NCI-H1436 treated with DMSO at 0.1 percent for 48 hours (cell line): ENCODE measurements around the gene MEIS2.

Experiments used
- DNase-seq: peaks from one replicate; lab custom pipeline; 2025; lab: John Stamatoyannopoulos, UW

The MEIS2 gene

DNA sequence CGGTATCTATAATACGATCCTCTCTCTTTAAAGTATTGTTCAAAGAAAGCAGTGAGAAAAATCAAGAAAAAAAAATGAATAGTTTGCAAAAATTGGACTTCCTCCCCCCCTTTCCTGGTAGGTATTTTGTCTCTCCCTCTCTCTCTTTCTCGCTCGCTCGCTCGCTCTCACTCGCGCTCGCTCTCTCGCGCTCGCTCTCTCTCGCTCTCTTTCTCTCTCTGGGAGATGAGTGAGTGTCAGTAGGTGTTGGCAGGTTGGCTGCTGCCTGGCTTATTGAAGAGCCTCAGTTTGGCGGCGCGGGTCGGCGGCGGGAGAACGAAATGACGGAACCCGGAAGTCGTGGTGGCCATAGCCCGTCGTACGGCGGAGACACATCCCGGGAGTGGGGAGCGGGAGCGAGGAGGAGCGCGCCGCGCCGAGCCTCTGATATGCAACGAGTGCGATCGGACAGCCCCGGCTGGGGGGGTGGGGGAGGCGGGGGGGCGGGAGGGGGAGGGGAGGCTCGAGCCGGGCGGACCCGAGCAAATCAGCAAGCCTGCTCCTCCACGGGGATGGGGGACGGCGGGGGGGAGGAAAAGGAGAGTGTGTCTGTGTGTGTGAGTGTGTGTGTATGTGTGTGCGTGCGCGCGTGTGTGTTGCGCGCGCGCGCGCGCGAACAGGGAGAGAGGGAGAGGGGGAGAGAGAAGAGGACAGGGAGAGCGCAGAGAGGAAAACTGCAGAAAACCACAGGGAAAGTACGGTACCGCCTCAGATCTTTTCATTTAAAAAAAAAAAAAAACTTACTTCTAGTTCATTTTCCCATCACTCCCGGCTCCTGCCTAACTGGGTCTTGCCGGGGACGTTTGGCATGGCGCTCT is at the start of gene MEIS2:
Gene MEIS2 (minus strand): TSS at position 441 of the 857 bp plus-strand sequence. CDS start 1,083 bp downstream, outside the sequence.
- peak; percentile 67 for DNase-seq

DNA sequence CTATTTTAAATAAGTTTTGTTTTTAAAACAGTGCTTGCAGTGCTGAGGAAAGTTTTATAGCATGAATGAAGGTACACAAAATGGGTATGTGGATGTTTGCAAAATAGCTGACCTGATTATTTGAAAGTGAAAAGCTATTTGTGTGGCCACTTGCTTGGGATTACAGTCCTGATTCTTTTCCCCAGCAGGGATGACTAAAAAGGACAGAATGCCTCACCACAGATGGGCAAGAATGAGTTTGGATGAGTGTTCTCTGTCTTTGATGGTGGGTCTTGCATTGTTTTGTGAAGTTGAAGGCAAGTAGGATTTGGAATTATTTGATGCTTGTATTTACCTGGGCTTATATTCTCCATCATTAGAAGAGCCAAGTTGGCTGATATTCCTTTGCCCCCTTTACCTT is 48.8 kb upstream of the MEIS2 start:
- DNase-seq: no peak

GRCh38 chr15:37148714-37149113 is 48.4 kb upstream of the MEIS2 start:
- no peak for DNase-seq

DNA sequence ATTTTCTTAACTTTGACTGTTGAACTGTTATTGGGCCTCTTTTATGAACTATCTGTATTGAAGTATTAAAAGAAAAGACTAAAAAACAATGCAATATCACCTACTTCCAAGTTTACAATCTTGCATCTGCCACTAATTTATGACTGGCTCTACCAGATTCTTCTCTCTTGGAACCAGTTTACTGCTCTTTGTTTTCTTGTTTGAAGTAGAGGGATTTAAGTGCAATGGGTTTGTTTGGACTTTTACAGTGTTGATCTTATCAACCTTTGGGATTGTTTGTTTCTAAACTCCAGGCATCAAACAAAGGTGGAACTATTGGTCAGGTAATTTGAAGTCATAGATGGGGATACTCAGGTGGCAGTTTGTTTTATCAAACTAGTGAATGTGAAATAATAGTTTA is 43.0 kb upstream of the MEIS2 start:
- no peak for DNase-seq

DNA sequence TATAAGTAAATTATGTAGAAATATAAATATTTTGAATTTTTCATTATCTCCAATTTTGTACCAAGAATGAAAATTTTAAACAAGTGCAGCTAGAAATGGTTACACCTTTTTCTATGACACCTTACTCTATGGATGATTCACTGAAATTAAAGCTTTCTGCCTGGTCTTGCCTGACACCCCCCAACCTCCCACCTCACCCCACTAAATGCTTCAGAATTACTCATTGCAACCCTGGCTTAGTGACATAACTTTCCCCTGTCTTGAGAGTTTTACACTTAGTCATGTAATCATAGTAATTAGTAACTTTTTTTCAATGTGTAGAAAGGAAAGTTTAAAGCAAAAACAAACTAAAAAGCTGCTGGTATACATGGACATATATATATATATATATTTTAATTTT is 42.0 kb upstream of the MEIS2 start:
- no peak for DNase-seq

DNA sequence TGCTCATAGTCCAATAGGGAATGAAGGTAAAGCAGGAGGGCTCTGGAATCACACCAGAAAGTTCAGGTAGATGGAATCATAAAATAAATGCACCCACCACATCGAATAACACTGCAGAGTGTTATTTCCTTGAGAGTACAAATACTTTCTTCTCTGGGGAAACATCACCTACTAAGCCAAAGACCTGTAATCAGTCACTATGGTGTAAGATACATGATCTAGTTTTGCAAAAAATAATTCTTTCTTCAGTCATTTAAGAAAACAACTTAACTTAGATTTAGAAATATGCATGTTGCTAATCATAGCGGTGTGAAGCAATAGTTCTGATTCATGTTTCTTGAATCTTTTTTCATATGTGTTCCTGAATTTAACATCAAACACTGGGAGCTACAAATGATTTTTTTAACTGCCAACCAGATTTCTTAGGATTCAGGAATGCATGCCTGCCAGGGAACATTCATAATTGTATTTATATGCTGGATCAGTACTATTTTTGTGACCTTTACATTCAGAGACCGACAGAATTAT is 40.2 kb upstream of the MEIS2 start:
- no peak for DNase-seq

DNA sequence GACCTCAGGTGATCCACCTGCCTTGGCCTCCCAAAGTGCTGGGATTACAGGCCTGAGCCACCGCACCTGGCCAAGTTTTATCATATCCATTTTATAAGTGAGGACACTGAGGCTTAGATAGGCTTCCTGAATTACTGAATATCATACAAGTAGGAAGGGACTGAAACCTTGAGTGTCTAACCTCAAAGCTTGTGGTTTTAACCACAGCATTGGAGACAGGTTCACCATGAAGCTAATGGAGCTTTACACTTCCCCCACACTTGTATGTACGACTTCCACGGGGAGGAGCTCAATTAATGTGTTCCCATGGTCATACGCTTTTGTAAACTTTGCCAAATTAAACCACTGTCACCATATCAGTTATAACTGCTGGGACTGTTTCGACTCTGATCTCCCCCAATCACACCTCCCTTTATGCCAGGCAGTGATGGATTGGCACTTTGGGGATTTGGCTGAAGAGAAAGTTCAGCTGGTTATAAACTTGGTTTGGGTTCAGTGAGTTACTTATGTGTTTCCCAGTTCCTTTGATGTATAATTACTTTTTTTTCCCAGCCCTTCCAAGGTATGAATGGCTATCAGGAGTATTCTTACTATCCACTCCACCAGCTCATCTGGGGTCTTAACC is 38.4 kb upstream of the MEIS2 start:
- DNase-seq: no peak

DNA sequence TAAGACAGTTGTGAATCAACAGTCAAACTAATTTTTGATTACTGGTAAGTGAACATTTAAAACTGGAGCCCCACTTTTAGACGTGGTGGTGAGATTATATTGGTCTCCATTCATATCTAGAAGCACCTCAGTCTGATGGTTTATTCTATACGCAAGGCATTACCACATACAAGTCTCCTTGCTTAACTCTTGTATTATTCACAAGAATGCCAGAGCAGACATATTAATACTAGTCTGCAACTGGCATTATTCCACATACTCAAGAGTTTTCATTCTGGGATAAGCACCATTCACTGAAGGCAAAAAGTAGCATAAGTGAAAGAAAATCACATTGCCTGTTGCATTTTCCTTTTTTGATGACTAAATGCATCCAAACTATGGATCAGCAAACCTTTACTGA is 36.9 kb upstream of the MEIS2 start:
- no peak for DNase-seq

- DNase-seq: no peak
These were observed 36.3 kb upstream of the MEIS2 start for GRCh38 chr15:37136666-37137065.

DNA sequence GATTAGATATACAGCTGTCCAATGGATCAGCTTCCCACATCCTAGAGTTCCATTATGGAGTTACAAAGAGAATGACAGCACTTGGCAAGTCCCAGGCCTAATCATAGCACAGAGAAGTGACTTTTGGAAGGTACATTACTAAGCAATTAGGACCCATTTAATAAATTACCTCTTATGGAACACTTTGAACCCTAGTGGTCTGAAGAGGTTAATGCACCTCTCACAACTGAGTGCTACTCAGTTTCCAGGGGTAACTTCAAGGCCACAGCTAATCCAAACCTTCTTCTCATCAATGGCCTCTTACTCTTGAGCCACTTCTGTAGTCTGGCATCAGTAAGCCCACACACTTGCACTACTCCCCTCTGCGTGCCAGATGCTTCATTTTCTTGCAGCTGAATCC is 34.9 kb upstream of the MEIS2 start:
- peak; percentile 68 for DNase-seq

DNA sequence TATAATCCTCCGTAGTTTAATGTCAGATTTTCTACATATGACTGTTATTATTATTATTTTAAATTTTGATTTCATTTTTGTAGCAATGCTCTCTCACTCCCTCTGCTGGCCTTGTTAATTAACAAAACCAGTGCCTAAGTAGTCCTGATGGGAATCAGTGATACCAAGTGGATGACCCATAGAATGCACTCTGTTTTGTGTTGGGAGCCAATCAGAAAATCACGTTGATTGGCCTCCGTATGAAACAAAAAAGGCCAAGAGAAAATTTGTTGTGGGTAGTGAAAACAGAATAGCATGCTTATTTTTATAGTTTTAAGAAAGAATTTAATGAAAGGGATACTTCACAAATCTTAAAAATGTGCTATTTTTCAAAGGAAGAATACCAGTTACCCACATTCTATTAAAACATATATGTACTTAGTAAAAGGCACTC is 34.4 kb upstream of the MEIS2 start:
- DNase-seq: no peak

- DNase-seq: no peak
These were observed 33.9 kb upstream of the MEIS2 start for GRCh38 chr15:37134244-37134643.

DNA sequence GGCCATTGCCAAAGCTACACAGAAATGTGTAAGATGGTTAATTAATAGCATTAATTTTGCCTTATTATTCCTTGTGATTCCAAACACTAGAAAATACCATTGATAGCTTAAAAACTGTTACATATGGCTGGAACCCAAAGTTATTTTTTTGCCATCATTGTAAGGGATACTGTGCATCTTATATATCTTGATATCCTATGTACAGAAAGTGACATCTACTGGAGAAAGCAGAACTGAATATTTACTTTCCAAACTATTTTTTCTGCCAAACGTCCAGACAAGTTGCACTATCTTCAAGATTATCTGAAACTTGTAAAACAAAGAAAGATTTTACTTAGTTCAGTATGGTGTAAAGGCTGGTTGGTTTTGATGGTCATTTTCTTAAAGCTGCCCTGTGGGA is 33.3 kb upstream of the MEIS2 start:
- no peak for DNase-seq

DNA sequence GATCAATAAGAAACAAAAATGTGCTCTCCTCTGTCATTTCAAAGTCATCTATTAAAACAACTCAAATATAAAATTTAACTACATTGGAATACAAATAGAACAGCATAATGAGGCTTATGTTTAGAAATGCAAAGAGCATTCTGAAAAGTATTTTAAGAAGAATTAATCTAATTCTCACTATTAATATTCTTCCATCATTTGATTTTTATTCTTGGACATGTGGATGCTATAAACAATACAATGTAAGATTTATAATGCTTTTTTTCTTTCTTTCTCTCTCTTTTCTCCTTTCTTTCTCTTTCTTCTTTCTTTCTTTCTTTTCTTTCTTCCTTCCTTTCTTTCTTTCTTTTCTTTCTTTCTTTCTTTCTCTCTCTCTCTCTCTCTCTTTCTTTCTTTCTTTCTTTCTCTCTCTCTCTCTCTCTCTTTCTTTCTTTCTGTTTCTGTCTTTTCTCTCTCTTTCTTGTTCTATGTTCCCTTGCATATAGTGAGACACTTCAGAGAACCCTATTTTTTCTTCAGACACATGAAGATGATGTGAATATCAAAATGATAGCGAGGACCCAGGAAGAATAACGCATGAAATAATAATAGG is 32.6 kb upstream of the MEIS2 start:
- DNase-seq: no peak

DNA sequence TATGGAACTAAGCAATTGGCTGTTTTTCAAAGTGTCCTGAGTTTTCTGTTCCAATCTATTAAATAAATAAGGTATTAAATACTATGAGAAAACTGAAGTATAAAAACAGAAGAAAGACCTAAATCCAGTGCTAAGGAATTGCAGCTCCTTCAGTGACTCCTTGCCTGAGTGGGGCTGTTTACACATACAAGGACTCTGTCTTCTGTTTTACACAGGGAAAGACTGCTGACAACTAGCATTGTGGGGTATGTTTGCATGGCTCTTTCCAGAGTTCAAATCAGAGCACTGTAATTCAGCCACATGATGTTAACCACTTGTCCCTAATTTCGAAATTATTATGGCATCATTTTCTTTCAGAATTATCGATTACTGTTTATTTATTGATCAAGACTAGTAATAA is 31.3 kb upstream of the MEIS2 start:
- DNase-seq: no peak

- DNase-seq: no peak
These were observed 30.0 kb upstream of the MEIS2 start for GRCh38 chr15:37130356-37130755.

- no peak for DNase-seq
These were observed 24.8 kb upstream of the MEIS2 start for GRCh38 chr15:37125143-37125542.

DNA sequence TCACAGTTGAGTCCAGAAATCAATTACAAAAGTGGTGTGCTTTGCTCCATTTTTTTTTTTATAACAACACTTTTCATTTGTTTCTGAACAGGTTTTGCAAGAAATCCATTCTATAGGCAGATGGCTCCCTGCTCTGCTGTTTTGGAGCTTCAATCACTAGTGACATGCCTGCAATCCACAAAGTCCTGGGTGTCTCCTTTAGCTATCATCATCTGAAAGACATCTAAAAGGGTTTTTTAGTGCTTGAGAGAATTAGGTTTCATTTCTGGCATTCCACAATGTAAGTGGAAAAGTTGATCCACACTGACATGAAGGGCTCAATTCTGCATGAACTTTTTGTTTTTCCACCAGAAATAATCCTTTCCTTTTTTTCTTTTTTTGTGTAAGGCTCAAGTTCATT is 24.0 kb upstream of the MEIS2 start:
- no peak for DNase-seq

GRCh38 chr15:37122703-37123102 is 22.4 kb upstream of the MEIS2 start:
- DNase-seq: no peak

DNA sequence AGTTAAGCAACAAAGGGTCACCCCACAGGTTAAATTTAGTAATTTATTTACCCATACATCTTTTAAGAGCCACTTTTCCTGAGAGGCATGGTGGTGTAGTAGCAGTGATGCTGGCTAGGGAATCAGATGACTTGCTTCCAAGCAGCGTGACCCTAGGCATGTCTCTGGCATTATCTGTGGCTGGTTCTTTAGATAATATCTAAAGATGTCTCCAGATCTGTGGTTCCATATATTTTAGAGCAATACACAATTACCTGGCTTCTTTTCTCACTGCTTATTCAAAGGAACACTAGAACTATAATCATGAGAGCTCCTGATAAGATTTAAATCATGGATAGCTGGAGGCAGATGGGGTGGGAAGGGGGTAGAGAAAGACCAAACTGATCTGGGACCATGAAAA is 21.1 kb upstream of the MEIS2 start:
- no peak for DNase-seq

- DNase-seq: no peak
These were observed 16.7 kb upstream of the MEIS2 start for GRCh38 chr15:37117030-37117429.

GRCh38 chr15:37115538-37115937 is 15.2 kb upstream of the MEIS2 start:
- DNase-seq: no peak
